ENCODE measurements around the gene DELE1.
"Not testable (repeated sequence)": the region's sequence is repeated elsewhere in the genome, so short reads cannot be mapped to it uniquely, and the experiment has no call there.

DELE1 gene

GRCh38 chr5:141889282-141889871 is 34.3 kb upstream of the DELE1 start:
- DNase-seq (ENCODE audit: low read depth in 2 of 2, low spot score in 1 of 2) = no peak

GRCh38 chr5:141890429-141890828 is 33.2 kb upstream of the DELE1 start:
- not testable (repeated sequence) for DNase-seq (ENCODE audit: low read depth in 2 of 2, low spot score in 1 of 2)

- DNase-seq (ENCODE audit: low read depth in 2 of 2, low spot score in 1 of 2) = no peak
These were observed 26.2 kb upstream of the DELE1 start for GRCh38 chr5:141897425-141897824.

DNA sequence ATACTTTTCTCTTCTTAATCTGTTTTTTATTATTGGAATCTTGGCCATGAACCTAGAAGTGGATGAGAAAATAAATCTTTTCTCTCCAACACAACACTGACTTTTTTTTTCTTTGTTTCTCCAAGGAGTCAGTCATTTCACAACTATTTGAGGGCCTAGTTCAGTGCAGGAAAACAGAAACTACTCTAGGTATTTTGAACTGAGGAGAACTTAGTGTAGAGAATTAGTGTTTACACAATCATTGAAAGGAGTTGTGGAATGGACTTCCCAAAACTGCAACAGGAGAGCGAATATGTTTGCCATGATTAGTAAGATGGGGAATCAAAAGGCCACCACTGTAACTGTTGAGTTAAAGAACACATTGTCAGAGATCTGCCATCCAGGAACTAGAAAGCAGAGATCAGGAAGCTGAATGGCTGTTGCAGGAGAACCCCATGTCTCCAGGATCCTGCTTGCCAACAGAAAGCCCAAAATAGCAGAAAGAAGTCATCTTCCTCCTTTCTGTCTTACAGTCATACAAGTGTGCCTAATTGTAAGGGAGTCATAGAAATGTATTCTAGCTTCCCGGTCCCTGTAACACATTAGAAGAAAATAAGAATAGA is 25.1 kb upstream of the DELE1 start:
- DNase-seq (ENCODE audit: low read depth in 2 of 2, low spot score in 1 of 2) = no peak

GRCh38 chr5:141902015-141902814 is 21.5 kb upstream of the DELE1 start:
- DNase-seq (ENCODE audit: low read depth in 2 of 2, low spot score in 1 of 2) = no peak

- no peak for DNase-seq (ENCODE audit: low read depth in 2 of 2, low spot score in 1 of 2)
These were observed 20.4 kb upstream of the DELE1 start for GRCh38 chr5:141903261-141903660.

GRCh38 chr5:141904551-141904950 is 19.1 kb upstream of the DELE1 start:
- DNase-seq (ENCODE audit: low read depth in 2 of 2, low spot score in 1 of 2) = no peak

- DNase-seq (ENCODE audit: low read depth in 2 of 2, low spot score in 1 of 2) = no peak
These were observed 17.2 kb upstream of the DELE1 start for GRCh38 chr5:141906517-141906916.

DNA sequence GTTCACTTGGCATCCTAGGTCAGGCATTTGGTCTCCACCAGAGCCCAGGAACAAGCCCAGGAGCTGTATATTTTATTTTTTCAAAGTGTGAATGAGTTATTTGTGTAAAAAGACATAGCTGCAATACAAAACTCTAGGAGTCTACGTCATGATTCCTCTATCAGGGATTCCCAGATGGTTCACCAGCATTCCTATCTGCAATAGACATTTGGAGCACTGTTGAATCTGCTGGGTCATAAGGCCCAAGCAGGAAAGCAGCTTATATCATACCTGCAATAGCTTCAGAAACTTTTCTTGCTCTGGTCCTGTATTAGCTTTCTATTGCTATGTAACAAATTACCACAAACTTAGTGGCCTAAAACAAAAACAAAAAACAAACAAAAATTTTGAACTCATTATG is 16.7 kb upstream of the DELE1 start:
- no peak for DNase-seq (ENCODE audit: low read depth in 2 of 2, low spot score in 1 of 2)

GRCh38 chr5:141908796-141909195 is 14.9 kb upstream of the DELE1 start:
- DNase-seq (ENCODE audit: low read depth in 2 of 2, low spot score in 1 of 2) = no peak

DNA sequence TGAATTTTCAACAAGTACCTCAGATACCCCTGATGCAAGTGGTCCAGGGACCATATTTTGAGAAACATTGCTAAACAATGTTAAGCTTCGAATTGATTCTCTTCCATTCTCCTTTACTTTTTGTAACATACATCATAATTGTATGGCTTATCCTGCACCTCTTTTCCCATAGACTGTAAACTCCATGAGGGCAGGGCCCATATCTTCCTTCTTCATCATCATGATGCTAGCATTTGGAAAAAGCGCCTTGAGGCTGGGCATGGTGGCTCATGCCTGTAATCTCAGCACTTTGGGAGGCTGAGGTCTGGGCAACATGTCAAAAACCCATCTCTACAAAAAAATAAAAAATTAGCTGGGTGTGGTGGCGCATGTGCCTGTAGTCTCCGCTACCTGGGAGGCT is 14.5 kb upstream of the DELE1 start:
- no peak for DNase-seq (ENCODE audit: low read depth in 2 of 2, low spot score in 1 of 2)

DNA sequence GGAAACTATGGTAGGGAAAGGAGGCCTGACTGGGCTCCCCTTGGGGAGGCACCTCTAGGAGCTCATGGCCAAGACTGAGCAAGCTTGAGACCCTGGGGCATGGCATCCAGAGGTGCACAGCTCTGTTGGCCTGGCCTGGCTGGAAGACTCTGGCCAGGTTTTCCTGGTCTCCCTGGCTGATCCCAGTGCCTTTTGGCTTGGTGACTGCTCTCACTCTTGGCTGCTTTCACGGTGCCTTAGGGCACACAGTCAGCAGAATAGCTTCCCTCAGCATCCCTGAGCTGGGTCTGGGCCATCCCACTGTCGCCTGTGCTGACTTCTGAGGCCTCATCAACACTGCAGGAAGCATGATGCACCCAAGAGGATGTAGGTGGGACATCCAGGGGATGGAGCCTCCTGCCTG is 13.4 kb upstream of the DELE1 start:
- DNase-seq (ENCODE audit: low read depth in 2 of 2, low spot score in 1 of 2) = no peak

- DNase-seq (ENCODE audit: low read depth in 2 of 2, low spot score in 1 of 2) = no peak
These were observed 10.0 kb upstream of the DELE1 start for GRCh38 chr5:141913560-141914198.

- no peak for DNase-seq (ENCODE audit: low read depth in 2 of 2, low spot score in 1 of 2)
These were observed 9.4 kb upstream of the DELE1 start for GRCh38 chr5:141914199-141914743.

GRCh38 chr5:141914797-141915196 is 8.9 kb upstream of the DELE1 start:
- DNase-seq (ENCODE audit: low read depth in 2 of 2, low spot score in 1 of 2) = no peak

DNA sequence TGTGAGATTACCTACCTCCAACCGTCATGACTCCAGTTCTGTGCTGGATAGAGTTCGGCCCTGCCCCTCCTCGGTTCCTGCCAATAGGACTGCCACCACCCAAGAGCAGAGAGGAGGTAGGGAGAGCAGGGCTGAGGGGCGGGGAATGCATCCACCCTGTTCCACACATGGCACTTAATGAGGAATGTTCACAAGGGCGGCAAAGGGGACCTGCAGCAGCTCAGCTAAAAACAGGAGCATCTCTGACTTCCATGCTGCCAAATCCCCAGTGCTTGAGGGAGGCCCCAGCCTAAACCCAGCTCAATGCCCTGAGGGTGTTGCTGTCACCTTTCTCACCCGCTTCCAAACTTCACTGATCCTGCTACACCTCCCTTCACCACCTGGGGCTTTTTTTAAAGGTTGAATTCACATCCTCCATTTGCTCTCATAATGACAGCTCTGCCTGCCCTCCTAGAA is 7.8 kb upstream of the DELE1 start:
- no peak for DNase-seq (ENCODE audit: low read depth in 2 of 2, low spot score in 1 of 2)

GRCh38 chr5:141916522-141916921 is 7.1 kb upstream of the DELE1 start:
- DNase-seq (ENCODE audit: low read depth in 2 of 2, low spot score in 1 of 2) = no peak

DNA sequence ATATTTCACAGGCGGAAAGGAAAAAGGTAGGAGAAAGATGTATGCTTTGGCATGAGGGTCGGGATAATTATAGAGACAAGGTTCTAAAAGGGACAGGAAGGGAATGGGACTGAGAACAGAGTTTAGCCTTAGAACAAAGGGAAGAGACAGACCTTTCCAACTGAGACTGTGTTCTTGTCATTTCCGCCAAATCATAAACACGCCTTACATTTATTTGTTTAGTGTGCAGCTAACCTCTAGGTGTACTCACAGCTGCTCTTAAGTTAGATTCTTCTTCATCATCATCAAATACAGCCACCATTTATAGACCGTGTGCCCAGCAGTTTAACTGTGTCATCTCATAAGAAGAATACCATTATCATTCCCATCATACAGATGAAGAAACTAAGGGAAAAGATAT is 5.9 kb upstream of the DELE1 start:
- DNase-seq (ENCODE audit: low read depth in 2 of 2, low spot score in 1 of 2) = no peak

DNA sequence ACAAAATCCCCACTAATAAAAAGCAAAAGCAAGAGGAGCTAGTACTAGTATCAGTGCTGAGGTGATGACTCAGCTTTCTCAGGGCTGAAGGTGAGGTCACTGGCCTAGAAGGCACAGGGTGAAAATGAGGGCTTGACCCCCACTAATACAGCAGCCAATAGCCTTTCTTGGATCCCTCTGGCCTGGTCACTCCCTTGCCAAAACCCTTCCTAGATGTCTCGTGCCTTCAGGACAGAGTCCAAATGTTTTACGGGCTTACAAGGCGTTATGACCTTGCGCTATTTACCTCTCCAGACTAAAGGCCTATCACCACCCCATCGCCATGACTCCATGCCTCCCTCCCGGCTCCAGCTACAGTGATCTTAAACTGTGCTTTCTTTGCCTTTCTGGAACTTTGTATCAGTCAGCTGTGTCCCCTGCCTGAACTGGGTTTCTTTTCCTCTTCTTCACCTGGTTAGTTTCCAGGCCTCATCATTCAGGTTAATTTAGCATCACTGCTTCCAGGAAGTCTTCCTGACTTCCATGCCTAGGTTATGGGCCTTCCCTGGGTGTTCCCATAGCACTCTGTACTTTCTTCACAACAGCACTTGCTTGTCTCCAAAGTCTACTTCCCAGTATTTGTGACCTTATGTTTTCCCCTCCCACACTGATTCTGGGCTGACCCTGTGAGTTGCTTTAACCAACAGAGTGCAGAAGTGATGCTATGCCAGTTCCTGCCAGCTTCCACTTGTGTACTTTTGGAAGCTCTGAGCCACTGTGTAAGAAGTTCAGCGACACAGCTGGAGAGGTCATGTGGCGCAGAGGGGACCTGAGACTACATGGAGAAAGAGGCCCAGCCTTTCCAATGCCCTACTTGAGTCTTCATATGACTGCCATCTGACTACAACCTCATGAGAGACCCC is 4.2 kb upstream of the DELE1 start:
- no peak for DNase-seq (ENCODE audit: low read depth in 2 of 2, low spot score in 1 of 2)

- DNase-seq (ENCODE audit: low read depth in 2 of 2, low spot score in 1 of 2) = no peak
These were observed 2.9 kb upstream of the DELE1 start for GRCh38 chr5:141920771-141921170.

Data from stimulated activated CD8-positive, alpha-beta memory T cell treated with anti-CD3 and anti-CD28 coated beads, Interleukin-4, amount 100 ng/mL, for 4 hours (primary cell).